Stimulated activated CD8-positive, alpha-beta memory T cell treated with anti-CD3 and anti-CD28 coated beads, Interleukin-15, amount 100 ng/mL, for 1 hour (primary cell): Measurements from ENCODE around the gene MRPL45.
A peak's percentile ranks its signal among the peaks of the same experiment; 100 is the strongest.
"Not testable (repeated sequence)": the region's sequence is repeated elsewhere in the genome, so short reads cannot be mapped to it uniquely, and the experiment has no call there.

Experiments
- DNase-seq: peaks from one replicate; pipeline ENCODE4 v3.0.0-alpha.2; 2020; ENCODE audit warnings: low read depth

MRPL45 gene

GRCh38 chr17:38296834-38297517 is at the start of gene MRPL45:
TSS of gene MRPL45 (plus strand) at chr17:38297168. CDS start at chr17:38297184, 16 bp downstream.
- peak; percentile 90 for DNase-seq

GRCh38 chr17:38253191-38253590 is 43.8 kb upstream of the MRPL45 start:
- not testable (repeated sequence) for DNase-seq

- not testable (repeated sequence) for DNase-seq
Measured at GRCh38 chr17:38254357-38254756, 42.6 kb upstream of the MRPL45 start.

- DNase-seq = peak; percentile 70
Measured at GRCh38 chr17:38257013-38257621, 39.9 kb upstream of the MRPL45 start.

- DNase-seq = not testable (repeated sequence)
Measured at GRCh38 chr17:38265974-38266506, 30.9 kb upstream of the MRPL45 start.

- DNase-seq = not testable (repeated sequence)
Measured at GRCh38 chr17:38266571-38266970, 30.4 kb upstream of the MRPL45 start.

GRCh38 chr17:38268138-38268537 is 28.8 kb upstream of the MRPL45 start:
- not testable (repeated sequence) for DNase-seq

- DNase-seq = not testable (repeated sequence)
Measured at GRCh38 chr17:38269045-38269444, 27.9 kb upstream of the MRPL45 start.

GRCh38 chr17:38269552-38269951 is 27.4 kb upstream of the MRPL45 start:
- not testable (repeated sequence) for DNase-seq

GRCh38 chr17:38285994-38286393 is 11.0 kb upstream of the MRPL45 start:
- DNase-seq = not testable (repeated sequence)

- DNase-seq = not testable (repeated sequence)
Measured at GRCh38 chr17:38286501-38287091, 10.4 kb upstream of the MRPL45 start.

GRCh38 chr17:38288217-38288827 is 8.6 kb upstream of the MRPL45 start:
- not testable (repeated sequence) for DNase-seq

GRCh38 chr17:38289760-38290159 is 7.2 kb upstream of the MRPL45 start:
- DNase-seq = not testable (repeated sequence)

GRCh38 chr17:38295602-38296365 is 1.2 kb upstream of the MRPL45 start:
- DNase-seq = not testable (repeated sequence)

- no peak for DNase-seq
Measured at GRCh38 chr17:38315497-38315896, 18.5 kb downstream of the MRPL45 start.

GRCh38 chr17:38317081-38317480 is 20.1 kb downstream of the MRPL45 start:
- no peak for DNase-seq

GRCh38 chr17:38320482-38320881 is 23.5 kb downstream of the MRPL45 start:
- no peak for DNase-seq

GRCh38 chr17:38322156-38322779 is 25.3 kb downstream of the MRPL45 start:
- peak; percentile 60 for DNase-seq

- no peak for DNase-seq
Measured at GRCh38 chr17:38322897-38323296, 25.9 kb downstream of the MRPL45 start.

- DNase-seq = no peak
Measured at GRCh38 chr17:38324141-38324697, 27.3 kb downstream of the MRPL45 start.

- no peak for DNase-seq
Measured at GRCh38 chr17:38324772-38325171, 27.8 kb downstream of the MRPL45 start.
